Adrenal gland (tissue), 19 donors: ENCODE data around the gene CRHBP. TPM values are rescaled to one million over a fixed set of nuclear protein-coding genes. Genes with fewer than 3 reads are reported as not detected.
"Not testable (repeated sequence)": the region's sequence is repeated elsewhere in the genome, so short reads cannot be mapped to it uniquely, and the experiment has no call there.

Experiments
- DNase-seq, 7 donors: peaks; one replicate each; pipeline ENCODE4 v3.0.0-alpha.2; 2019 to 2020
- H3K27ac ChIP-seq, 5 donors: fragments of 200-600 bp; sonication (generic) in 4 of 5; 1 replicate in 3 of 5; 2 replicates in 2 of 5; pipeline versions ENCODE4 v1.5.1 to v1.8.0; 2016 to 2020; ENCODE audit warnings: mild to moderate bottlenecking in 1 of 5
- H3K27me3 ChIP-seq: fragments of 200-600 bp; 2 replicates; pipeline ENCODE4 v1.8.0; 2021
- H3K36me3 ChIP-seq, 2 donors: fragments of 200-600 bp; replicated peaks in 1 of 2; 1 replicate in 1 of 2; 2 replicates in 1 of 2; pipeline versions ENCODE4 v1.5.1 to v1.8.0; 2018 to 2022
- H3K4me1 ChIP-seq, 2 donors: fragments of 200-600 bp; replicated peaks in 1 of 2; 1 replicate in 1 of 2; 2 replicates in 1 of 2; pipeline versions ENCODE4 v1.5.1 to v1.8.0; 2018 to 2021
- H3K4me3 ChIP-seq, 4 donors: fragments of 200-600 bp; sonication (generic) in 3 of 4; one replicate each; pipeline ENCODE4 v1.5.1; 2016 to 2018
- H3K9me3 ChIP-seq, 3 donors: fragments of 200-600 bp; sonication (generic) in 1 of 3; replicated peaks in 1 of 3; 1 replicate in 2 of 3; 2 replicates in 1 of 3; pipeline versions ENCODE4 v1.5.1 to v1.8.0; 2016 to 2021
- POLR2A ChIP-seq, 2 donors: fragments of 450-650 bp; IDR thresholded peaks; one replicate each; pipeline ENCODE4 v1.6.1; 2017; ENCODE audit warnings: antibody characterized with exemption in 2 of 2, mild to moderate bottlenecking in 2 of 2, moderate library complexity in 1 of 2
- WGBS, 4 donors: extraction: QIAGEN DNeasy Blood & Tissue Kit in 2 of 4; methylation state at CpG; one replicate each; pipeline versions ENCODE4 v1.1.5 to v1.1.7; 2013 to 2017; 5-methylcytosine and 5-hydroxymethylcytosine counted together
- intact Hi-C, 2 donors: fragments of 100-400 bp; cut with DNase I; formaldehyde crosslinking; loops; one replicate each; pipeline versions ENCODE4 v1.14.1 to v1.15.0; 2022 to 2023
- long read RNA-seq, 10 donors: library from polyadenylated mRNA in 3 of 10; unstranded in 2 of 10; stranded (forward) in 1 of 10; transcript quantifications; one replicate each; pipeline ENCODE4 v2.0.0 and lab custom pipeline, GENCODE V29; 2021 to 2026
- polyA plus RNA-seq, 3 donors: library from polyadenylated mRNA; stranded (reverse); fragments of 200-250 nt in 2 of 3; fragments of 350-450 nt in 1 of 3; fragmentation: Illumina TruSeq in 1 of 3; extraction: RNeasy Lipid Tissue Mini Kit (QIAGEN cat#74804) in 1 of 3; gene quantifications; one replicate each; pipeline ENCODE4 v1.2.3, GENCODE V29; 2013 to 2014
- total RNA-seq, 9 donors: library from RNA; depleted of rRNA in 4 of 9; stranded (reverse); fragments of >200 nt in 4 of 9; fragments of 120-200 nt in 1 of 9; fragmentation: NEBNext Ultra II Directional in 1 of 9; extraction: Animal tissue kit (Norgen Biotek cat#: 25700) in 1 of 9; gene quantifications; one replicate each; pipeline versions ENCODE4 v1.1.0 to v1.2.4, GENCODE V29; 2013 to 2023
- TF ChIP-seq, protein P1 (sequence below), 6 experiments: fragments of 450-650 bp in 4 of 6; fragments of 200-600 bp in 2 of 6; sonication (generic) in 1 of 6; IDR thresholded peaks; 1 replicate in 5 of 6; 2 replicates in 1 of 6; pipeline versions ENCODE4 v1.5.1 to v1.8.0; 2016 to 2021; ENCODE audit warnings: antibody characterized with exemption in 6 of 6, mild to moderate bottlenecking in 2 of 6, moderate library complexity in 1 of 6
- donor health status: healthy with polysubstance abuse.
- donor health status: Bipolar disorder and iron deficiency.
- donor health status: DM: yes; HTN: yes; CAD: no.
- donor health status: DM: no; HTN: no; CAD: no.
- donor health status: DM: no; HTN: no; CAD: no.
- donor health status: DM: yes; HTN: yes; CAD: no.

CRHBP gene, protein sequence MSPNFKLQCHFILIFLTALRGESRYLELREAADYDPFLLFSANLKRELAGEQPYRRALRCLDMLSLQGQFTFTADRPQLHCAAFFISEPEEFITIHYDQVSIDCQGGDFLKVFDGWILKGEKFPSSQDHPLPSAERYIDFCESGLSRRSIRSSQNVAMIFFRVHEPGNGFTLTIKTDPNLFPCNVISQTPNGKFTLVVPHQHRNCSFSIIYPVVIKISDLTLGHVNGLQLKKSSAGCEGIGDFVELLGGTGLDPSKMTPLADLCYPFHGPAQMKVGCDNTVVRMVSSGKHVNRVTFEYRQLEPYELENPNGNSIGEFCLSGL
- total RNA-seq (10 to 100 TPM; 17.0 to 64.1 (median 30.3) TPM), polyA plus RNA-seq (10 to 100 TPM; 13.4 to 20.2 (median 16.5) TPM)
- long read RNA-seq, donor 1, transcript CRHBP-201 (7 exons, 1,980 nt) = minor isoform, 14 of 64 reads
- long read RNA-seq, donor 1, transcript CRHBP-202 (2 exons, 455 nt) = major isoform, 34 of 64 reads
- long read RNA-seq, donor 1, partial matches to known transcripts = 16 of 64 reads
- long read RNA-seq, donor 1, other reads (novel, unspliced or antisense) = 0 of 64 reads
- long read RNA-seq, donor 2, transcript CRHBP-202 (2 exons, 455 nt) = major isoform, 9 of 17 reads
- long read RNA-seq, donor 2, transcript CRHBP-201 (7 exons, 1,980 nt) = minor isoform, 7 of 17 reads
- long read RNA-seq, donor 2, partial matches to known transcripts = 0 of 17 reads
- long read RNA-seq, donor 2, other reads (novel, unspliced or antisense) = 0 of 17 reads
- long read RNA-seq, donor 3, transcript CRHBP-201 (7 exons, 1,980 nt) = major isoform, 9 of 31 reads
- long read RNA-seq, donor 3, transcript CRHBP-202 (2 exons, 455 nt) = minor isoform, 8 of 31 reads
- long read RNA-seq, donor 3, partial matches to known transcripts = 14 of 31 reads
- long read RNA-seq, donor 3, other reads (novel, unspliced or antisense) = 0 of 31 reads
- long read RNA-seq, donor 4, transcript CRHBP-201 (7 exons, 1,980 nt) = major isoform, 50 of 52 reads
- long read RNA-seq, donor 4, partial matches to known transcripts = 1 of 52 reads
- long read RNA-seq, donor 4, other reads (novel, unspliced or antisense) = 1 of 52 reads
- long read RNA-seq, donor 5, transcript CRHBP-201 (7 exons, 1,980 nt) = major isoform, 40 of 45 reads
- long read RNA-seq, donor 5, partial matches to known transcripts = 4 of 45 reads
- long read RNA-seq, donor 5, other reads (novel, unspliced or antisense) = 1 of 45 reads
- long read RNA-seq, donor 6, transcript CRHBP-201 (7 exons, 1,980 nt) = major isoform, 9 of 10 reads
- long read RNA-seq, donor 6, partial matches to known transcripts = 0 of 10 reads
- long read RNA-seq, donor 6, other reads (novel, unspliced or antisense) = 1 of 10 reads
- long read RNA-seq, donor 7, transcript CRHBP-201 (7 exons, 1,980 nt) = major isoform, 6 of 9 reads
- long read RNA-seq, donor 7, partial matches to known transcripts = 0 of 9 reads
- long read RNA-seq, donor 7, other reads (novel, unspliced or antisense) = 0 of 9 reads
- long read RNA-seq, donor 8, transcript CRHBP-202 (2 exons, 455 nt) = major isoform, 29 of 40 reads
- long read RNA-seq, donor 8, transcript CRHBP-201 (7 exons, 1,980 nt) = minor isoform, 11 of 40 reads
- long read RNA-seq, donor 8, partial matches to known transcripts = 0 of 40 reads
- long read RNA-seq, donor 8, other reads (novel, unspliced or antisense) = 0 of 40 reads
- long read RNA-seq, donor 9, transcript CRHBP-202 (2 exons, 455 nt) = major isoform, 15 of 20 reads
- long read RNA-seq, donor 9, transcript CRHBP-201 (7 exons, 1,980 nt) = minor isoform, 5 of 20 reads
- long read RNA-seq, donor 9, partial matches to known transcripts = 0 of 20 reads
- long read RNA-seq, donor 9, other reads (novel, unspliced or antisense) = 0 of 20 reads
- long read RNA-seq, donor 10, transcript CRHBP-202 (2 exons, 455 nt) = major isoform, 6 of 8 reads
- long read RNA-seq, donor 10, partial matches to known transcripts = 0 of 8 reads
- long read RNA-seq, donor 10, other reads (novel, unspliced or antisense) = 0 of 8 reads

DNA sequence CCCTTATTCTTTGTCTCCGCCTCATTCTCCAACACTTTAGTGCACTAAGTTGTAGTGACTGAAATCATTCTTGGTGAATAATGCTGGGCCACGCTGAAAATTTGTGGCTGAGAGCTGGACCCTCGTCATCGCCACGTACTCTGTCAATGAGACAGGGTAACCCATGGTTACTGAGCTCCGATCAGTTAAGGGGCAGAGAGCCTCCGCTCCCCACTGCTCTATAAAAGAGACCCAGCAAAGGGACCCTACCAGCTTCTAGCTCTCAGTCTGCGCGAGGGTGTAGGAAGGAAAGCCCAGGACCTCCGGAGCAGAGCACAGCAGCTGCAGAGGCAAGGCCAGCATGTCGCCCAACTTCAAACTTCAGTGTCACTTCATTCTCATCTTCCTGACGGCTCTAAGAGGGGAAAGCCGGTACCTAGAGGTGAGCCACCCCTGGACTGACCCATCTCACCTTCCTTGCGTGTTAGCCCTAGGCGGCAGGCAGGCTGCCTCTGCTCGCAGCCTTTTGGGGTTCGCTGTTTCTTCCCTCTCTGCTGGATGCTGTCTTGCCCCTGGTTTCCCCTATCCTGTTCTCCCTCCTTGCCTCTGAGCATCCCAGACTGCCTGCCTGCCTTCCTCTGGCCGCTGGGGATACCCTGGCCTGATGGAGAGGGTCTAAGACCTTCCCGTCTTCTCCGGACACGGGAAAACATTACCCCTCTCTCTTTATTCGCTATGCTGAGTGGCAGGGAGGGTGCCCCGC is at the start of gene CRHBP:
Gene CRHBP, plus strand, starts transcription at position 251 of the 742 bp plus-strand sequence. Its CDS starts 90 bp downstream, at position 341.
- Histone ChIP-seq H3K27ac (peak within 1 kb of the TSS in 1 of 5 donors; percentile 39), H3K36me3 (no peaks in the 10 kb centered on the region), H3K9me3 (no peaks in the 10 kb centered on the region), H3K4me1 (peaks cover 0 to 11% of the 10 kb centered on the region in 2 donors), H3K27me3 (peaks cover 16% of the 10 kb centered on the region), H3K4me3 (peak within 1 kb of the TSS in 2 of 4 donors; percentile 32 to 33)
- peak in 1 of 2 donors; percentile 10 for TF ChIP-seq POLR2A (IDR thresholded peaks at IDR 0.05)
- TF ChIP-seq, protein P1, sequence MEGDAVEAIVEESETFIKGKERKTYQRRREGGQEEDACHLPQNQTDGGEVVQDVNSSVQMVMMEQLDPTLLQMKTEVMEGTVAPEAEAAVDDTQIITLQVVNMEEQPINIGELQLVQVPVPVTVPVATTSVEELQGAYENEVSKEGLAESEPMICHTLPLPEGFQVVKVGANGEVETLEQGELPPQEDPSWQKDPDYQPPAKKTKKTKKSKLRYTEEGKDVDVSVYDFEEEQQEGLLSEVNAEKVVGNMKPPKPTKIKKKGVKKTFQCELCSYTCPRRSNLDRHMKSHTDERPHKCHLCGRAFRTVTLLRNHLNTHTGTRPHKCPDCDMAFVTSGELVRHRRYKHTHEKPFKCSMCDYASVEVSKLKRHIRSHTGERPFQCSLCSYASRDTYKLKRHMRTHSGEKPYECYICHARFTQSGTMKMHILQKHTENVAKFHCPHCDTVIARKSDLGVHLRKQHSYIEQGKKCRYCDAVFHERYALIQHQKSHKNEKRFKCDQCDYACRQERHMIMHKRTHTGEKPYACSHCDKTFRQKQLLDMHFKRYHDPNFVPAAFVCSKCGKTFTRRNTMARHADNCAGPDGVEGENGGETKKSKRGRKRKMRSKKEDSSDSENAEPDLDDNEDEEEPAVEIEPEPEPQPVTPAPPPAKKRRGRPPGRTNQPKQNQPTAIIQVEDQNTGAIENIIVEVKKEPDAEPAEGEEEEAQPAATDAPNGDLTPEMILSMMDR (IDR thresholded peaks at IDR 0.05) = no peak
- DNase-seq = peak in 1 of 7 donors; percentile 15
- intact Hi-C loops = no loop called here
- WGBS, 4 donors = 34 to 40% (median 38%) methylated on average over 19 to 23 of the region's 23 CpGs

DNA sequence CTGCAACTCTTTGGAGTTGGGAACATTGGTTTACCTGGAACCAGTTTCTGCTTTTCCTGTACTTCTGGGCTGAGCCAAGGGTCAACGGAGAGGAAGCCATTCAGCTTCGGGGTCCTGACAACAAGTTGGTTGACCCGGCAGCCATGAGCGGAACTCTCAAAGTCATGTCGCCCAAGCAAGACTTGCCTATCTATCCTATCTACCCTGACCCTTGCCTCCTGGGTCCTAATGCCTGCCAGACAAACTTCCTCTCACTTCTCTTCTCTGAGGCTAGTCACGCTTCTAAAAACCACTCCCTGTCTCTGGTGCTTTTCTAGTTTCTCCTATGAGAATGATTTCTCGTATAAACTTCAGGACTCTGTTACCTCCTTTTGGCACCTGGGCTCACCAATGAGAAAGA is 44.7 kb upstream of the CRHBP start:
- Histone ChIP-seq H3K9me3 (no peaks in the 10 kb centered on the region), H3K27me3 (no peaks in the 10 kb centered on the region), H3K4me1 (no peaks in the 10 kb centered on the region), H3K36me3 (no peaks in the 10 kb centered on the region), H3K4me3 (no peak overlapping the region), H3K27ac (no peak overlapping the region)
- no peak for DNase-seq
- TF ChIP-seq, protein P1 (IDR thresholded peaks at IDR 0.05) = no peak
- TF ChIP-seq POLR2A (IDR thresholded peaks at IDR 0.05) = no peak
- WGBS, 4 donors = 85 to 93% (median 89%) methylated on average over 7 of the region's 7 CpGs
- intact Hi-C loops = no loop called here

DNA sequence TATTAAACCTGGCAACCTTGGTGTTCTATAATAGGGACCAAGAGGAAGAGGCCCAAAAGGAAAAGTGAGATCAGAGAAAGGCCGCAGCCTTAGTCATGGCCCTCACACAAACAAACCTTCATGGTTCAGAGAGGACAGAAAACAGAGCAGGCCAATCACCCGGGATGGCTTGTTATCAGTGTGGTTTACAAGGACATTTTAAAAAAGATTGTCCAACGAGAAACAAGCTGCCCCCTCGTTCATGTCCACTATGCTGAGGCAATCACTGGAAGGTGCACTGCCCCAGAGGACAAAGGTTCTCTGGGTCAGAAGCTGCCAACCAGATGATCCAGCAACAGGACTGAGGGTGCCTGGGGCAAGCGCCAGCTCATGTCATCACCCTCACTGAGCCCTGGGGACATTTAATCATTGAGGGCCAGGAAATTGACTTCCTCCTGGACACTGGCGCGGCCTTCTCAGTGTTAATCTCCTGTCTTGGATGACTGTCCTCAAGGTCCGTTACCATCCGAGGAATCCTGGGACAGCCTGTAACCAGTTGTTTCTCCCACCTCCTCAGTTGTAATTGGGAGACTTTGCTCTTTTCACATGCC is 42.4 kb upstream of the CRHBP start:
- H3K27ac ChIP-seq, intact Hi-C loops, H3K36me3 ChIP-seq, H3K4me1 ChIP-seq, H3K4me3 ChIP-seq, H3K27me3 ChIP-seq, H3K9me3 ChIP-seq: not testable (repeated sequence)
- DNase-seq = peak in 4 of 7 donors; percentile 2 to 38 (median 14)
- WGBS, 4 donors = 43 to 62% (median 51%) methylated on average over 8 to 9 of the region's 9 CpGs

DNA sequence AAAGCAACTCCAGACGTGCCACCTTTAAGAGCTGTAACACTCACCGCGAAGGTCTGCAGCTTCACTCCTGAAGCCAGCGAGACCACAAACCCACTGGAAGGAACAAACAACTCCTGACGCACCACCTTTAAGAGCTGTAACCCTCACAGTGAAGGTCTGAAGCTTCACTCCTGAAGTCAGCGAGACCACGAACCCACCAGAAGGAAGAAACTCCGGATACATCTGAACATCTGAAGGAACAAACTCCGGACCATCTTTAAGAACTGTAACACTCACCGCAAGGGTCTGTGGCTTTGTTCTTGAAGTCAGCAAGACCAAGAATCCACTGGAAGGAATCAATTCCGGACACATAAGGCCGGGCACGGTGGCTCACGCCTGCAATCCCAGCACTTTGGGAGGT is 38.2 kb upstream of the CRHBP start:
- H3K27ac ChIP-seq, intact Hi-C loops, H3K4me3 ChIP-seq, DNase-seq, H3K9me3 ChIP-seq, H3K4me1 ChIP-seq, H3K27me3 ChIP-seq, H3K36me3 ChIP-seq: not testable (repeated sequence)
- WGBS, 4 donors = 79 to 93% (median 87%) methylated on average over 14 of the region's 14 CpGs
